Esophagus muscularis mucosa (tissue), 4 donors: ENCODE data around the gene GLOD4. TPM values are rescaled to one million over a fixed set of nuclear protein-coding genes. Genes with fewer than 3 reads are reported as not detected.

Experiments used
- DNase-seq: peaks from one replicate; pipeline ENCODE4 v3.0.0-alpha.2; 2017; ENCODE audit errors: extremely low spot score
- H3K27ac ChIP-seq, 4 donors: fragments of 200-600 bp; sonication (generic); replicated peaks in 1 of 4; 1 replicate in 3 of 4; 2 replicates in 1 of 4; pipeline ENCODE4 v1.5.1; 2016 to 2019; ENCODE audit warnings: mild to moderate bottlenecking in 1 of 4
- H3K27me3 ChIP-seq, 4 donors: fragments of 200-600 bp; sonication (generic); one replicate each; pipeline versions ENCODE4 v1.5.1 to v1.6.0; 2016 to 2019
- H3K36me3 ChIP-seq, 4 donors: fragments of 200-600 bp; sonication (generic); one replicate each; pipeline ENCODE4 v1.5.1; 2016 to 2019
- H3K4me1 ChIP-seq, 4 donors: fragments of 200-600 bp; sonication (generic); one replicate each; pipeline ENCODE4 v1.5.1; 2016 to 2019
- H3K4me3 ChIP-seq, 4 donors: fragments of 200-600 bp; sonication (generic); 1 replicate in 2 of 4; 2 replicates in 2 of 4; pipeline ENCODE4 v1.5.1; 2016 to 2019; ENCODE audit warnings: mild to moderate bottlenecking in 4 of 4, moderate library complexity in 1 of 4
- H3K9me3 ChIP-seq, 4 donors: fragments of 200-600 bp; sonication (generic); 1 replicate in 3 of 4; 2 replicates in 1 of 4; pipeline ENCODE4 v1.5.1; 2016 to 2019
- EP300 ChIP-seq: sonication (generic); formaldehyde crosslinking; IDR thresholded peaks from one replicate; pipeline ENCODE4 v1.6.1; 2017; ENCODE audit warnings: antibody characterized with exemption
- POLR2A ChIP-seq: fragments of 450-650 bp; IDR thresholded peaks from one replicate; pipeline ENCODE4 v1.6.1; 2017; ENCODE audit warnings: antibody characterized with exemption, moderate library complexity, mild to moderate bottlenecking, low read depth
- POLR2AphosphoS5 ChIP-seq, 2 donors: sonication (generic); formaldehyde crosslinking; IDR thresholded peaks; one replicate each; pipeline ENCODE4 v1.6.1; 2017; ENCODE audit warnings: antibody characterized with exemption in 2 of 2
- WGBS: methylation state at CpG from one replicate; pipeline ENCODE4 v1.1.5; 2018; 5-methylcytosine and 5-hydroxymethylcytosine counted together
- intact Hi-C: fragments of 100-400 bp; cut with DNase I; formaldehyde crosslinking; loops from one replicate; pipeline ENCODE4 v1.15.1; 2023
- total RNA-seq, 4 donors: library from RNA; depleted of rRNA; stranded (reverse); fragments of >200 nt; gene quantifications; one replicate each; pipeline versions ENCODE4 v1.1.0 to v1.2.1, GENCODE V29; 2016
- TF ChIP-seq, protein P1 (sequence below), 3 experiments: fragments of 200-600 bp in 2 of 3; fragments of 450-650 bp in 1 of 3; sonication (generic) in 2 of 3; IDR thresholded peaks; one replicate each; pipeline ENCODE4 v1.5.1; 2017 to 2019; ENCODE audit warnings: antibody characterized with exemption in 3 of 3, mild to moderate bottlenecking in 2 of 3, moderate library complexity in 1 of 3

Gene GLOD4
- total RNA-seq, 4 donors from 2014 or later, result 25.7 to 73.6 (median 53.9) TPM

- Histone ChIP-seq H3K36me3 (peaks cover 17 to 40% (median 30%) of the 10 kb centered on the region in 4 donors), H3K9me3 (no peaks in the 10 kb centered on the region), H3K27ac (no peak overlapping the region), H3K4me3 (no peak overlapping the region), H3K4me1 (peaks cover 22 to 37% (median 32%) of the 10 kb centered on the region in 4 donors), H3K27me3 (no peaks in the 10 kb centered on the region)
- 71% methylated on average over 3 of the region's 3 CpGs for WGBS
- TF ChIP-seq POLR2AphosphoS5 (IDR thresholded peaks at IDR 0.05) (no peak), POLR2A (no peak)
- TF ChIP-seq, protein P1, sequence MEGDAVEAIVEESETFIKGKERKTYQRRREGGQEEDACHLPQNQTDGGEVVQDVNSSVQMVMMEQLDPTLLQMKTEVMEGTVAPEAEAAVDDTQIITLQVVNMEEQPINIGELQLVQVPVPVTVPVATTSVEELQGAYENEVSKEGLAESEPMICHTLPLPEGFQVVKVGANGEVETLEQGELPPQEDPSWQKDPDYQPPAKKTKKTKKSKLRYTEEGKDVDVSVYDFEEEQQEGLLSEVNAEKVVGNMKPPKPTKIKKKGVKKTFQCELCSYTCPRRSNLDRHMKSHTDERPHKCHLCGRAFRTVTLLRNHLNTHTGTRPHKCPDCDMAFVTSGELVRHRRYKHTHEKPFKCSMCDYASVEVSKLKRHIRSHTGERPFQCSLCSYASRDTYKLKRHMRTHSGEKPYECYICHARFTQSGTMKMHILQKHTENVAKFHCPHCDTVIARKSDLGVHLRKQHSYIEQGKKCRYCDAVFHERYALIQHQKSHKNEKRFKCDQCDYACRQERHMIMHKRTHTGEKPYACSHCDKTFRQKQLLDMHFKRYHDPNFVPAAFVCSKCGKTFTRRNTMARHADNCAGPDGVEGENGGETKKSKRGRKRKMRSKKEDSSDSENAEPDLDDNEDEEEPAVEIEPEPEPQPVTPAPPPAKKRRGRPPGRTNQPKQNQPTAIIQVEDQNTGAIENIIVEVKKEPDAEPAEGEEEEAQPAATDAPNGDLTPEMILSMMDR (IDR thresholded peaks at IDR 0.05), result no peak
- DNase-seq, result no peak
- intact Hi-C loops, result no loop called here
These were observed 2.1 kb upstream of the GLOD4 start for GRCh38 chr17:784143-784542.

- TF ChIP-seq POLR2A, result no peak
- TF ChIP-seq, protein P1 (IDR thresholded peaks at IDR 0.05), result no peak
- no peak for TF ChIP-seq POLR2AphosphoS5 (IDR thresholded peaks at IDR 0.05)
- no peak for TF ChIP-seq EP300
- WGBS, result 89% methylated on average over 9 of the region's 11 CpGs
- no peaks in the 10 kb centered on the region for H3K9me3 ChIP-seq
- peaks cover 28 to 59% (median 59%) of the 10 kb centered on the region in 4 donors for H3K36me3 ChIP-seq
- H3K4me3 ChIP-seq, result no peak overlapping the region
- H3K27ac ChIP-seq, result no peak overlapping the region
- H3K4me1 ChIP-seq, result peaks cover 9 to 16% (median 14%) of the 10 kb centered on the region in 4 donors
- H3K27me3 ChIP-seq, result no peaks in the 10 kb centered on the region
- intact Hi-C loops, result no loop called here
- no peak for DNase-seq
These were observed 4.0 kb downstream of the GLOD4 start for GRCh38 chr17:778096-778495.

GRCh38 chr17:774313-774584, 7.8 kb downstream of the GLOD4 start:
- Histone ChIP-seq H3K9me3 (no peaks in the 10 kb centered on the region), H3K27me3 (no peaks in the 10 kb centered on the region), H3K36me3 (peaks cover 57 to 97% (median 92%) of the 10 kb centered on the region in 4 donors), H3K4me1 (no peaks in the 10 kb centered on the region), H3K4me3 (no peak overlapping the region), H3K27ac (no peak overlapping the region)
- TF ChIP-seq, protein P1 (IDR thresholded peaks at IDR 0.05), result no peak
- no peak for TF ChIP-seq EP300
- TF ChIP-seq POLR2A, result no peak
- TF ChIP-seq POLR2AphosphoS5 (IDR thresholded peaks at IDR 0.05), result no peak
- no peak for DNase-seq
- WGBS, result 93% methylated on average over 5 of the region's 5 CpGs
- intact Hi-C loops, result no loop called here

DNA sequence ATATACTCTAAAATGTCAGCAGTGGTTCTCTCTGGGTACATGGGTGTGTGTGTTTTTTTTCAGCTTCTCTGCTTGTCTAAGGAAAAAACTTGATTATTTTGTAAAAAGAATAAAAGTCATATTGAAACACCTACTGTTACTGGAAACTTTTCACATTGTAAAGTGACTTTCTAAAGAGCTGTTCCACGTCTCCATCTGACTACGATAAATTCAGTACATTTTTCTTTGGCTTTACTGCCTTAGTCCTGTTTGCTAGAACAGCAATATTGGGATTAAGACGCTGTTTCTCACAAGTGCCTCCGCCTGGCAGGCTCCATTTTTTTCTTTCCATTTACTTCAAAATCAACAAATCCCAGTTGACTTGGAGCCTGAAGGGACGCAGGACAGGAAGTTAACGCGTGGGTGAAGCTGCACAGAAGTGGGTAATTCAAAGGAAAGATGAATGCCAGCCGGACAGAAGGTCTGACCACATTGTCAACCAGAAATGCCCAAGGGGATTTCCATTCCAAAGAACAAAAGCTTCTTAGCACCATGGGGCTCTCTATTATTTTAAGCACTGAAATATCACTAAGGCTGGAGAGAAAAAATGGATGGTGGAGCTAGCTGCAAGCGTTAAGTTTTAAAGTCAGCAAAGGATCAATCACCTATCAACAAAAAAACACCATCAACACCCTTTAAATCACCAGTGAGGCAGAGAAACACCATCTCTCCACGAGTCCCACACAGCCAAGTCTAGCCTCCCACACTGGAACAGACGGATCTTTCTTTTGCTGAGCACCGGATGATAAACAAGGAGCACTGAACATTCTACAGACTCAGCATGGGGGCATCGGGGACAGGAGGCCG, 8.4 kb downstream of the GLOD4 start:
- Histone ChIP-seq H3K4me3 (no peak overlapping the region), H3K4me1 (no peaks in the 10 kb centered on the region), H3K27ac (no peak overlapping the region), H3K27me3 (no peaks in the 10 kb centered on the region), H3K36me3 (peaks cover 62 to 100% (median 94%) of the 10 kb centered on the region in 4 donors), H3K9me3 (no peaks in the 10 kb centered on the region)
- intact Hi-C loops, result no loop called here
- TF ChIP-seq EP300, result no peak
- TF ChIP-seq POLR2A, result no peak
- TF ChIP-seq, protein P1 (IDR thresholded peaks at IDR 0.05), result no peak
- TF ChIP-seq POLR2AphosphoS5 (IDR thresholded peaks at IDR 0.05), result no peak
- 82% methylated on average over 14 of the region's 14 CpGs for WGBS
- DNase-seq, result no peak

DNA sequence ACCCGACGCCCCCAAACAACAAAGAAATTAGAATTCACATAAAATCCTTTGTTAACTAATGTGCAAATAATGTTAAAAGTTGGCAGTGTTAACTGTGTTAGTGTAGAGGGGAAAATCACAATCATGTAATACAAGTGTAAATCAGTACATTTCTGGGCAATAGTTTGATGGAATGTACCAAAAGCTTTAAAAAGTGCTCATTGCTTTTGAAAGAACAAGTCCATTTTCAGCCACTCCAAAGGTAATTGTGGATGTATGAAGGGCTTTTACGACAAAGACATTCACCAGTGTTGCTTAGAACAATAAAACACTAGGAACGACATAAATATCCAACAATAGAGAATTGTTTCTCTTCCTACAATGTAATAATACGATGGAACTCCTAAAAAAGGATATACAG, 9.1 kb downstream of the GLOD4 start:
- 78% methylated on average over 5 of the region's 5 CpGs for WGBS
- Histone ChIP-seq H3K36me3 (peaks cover 59 to 96% (median 91%) of the 10 kb centered on the region in 4 donors), H3K27me3 (no peaks in the 10 kb centered on the region), H3K9me3 (no peaks in the 10 kb centered on the region), H3K4me3 (no peak overlapping the region), H3K27ac (no peak overlapping the region), H3K4me1 (no peaks in the 10 kb centered on the region)
- TF ChIP-seq, protein P1 (IDR thresholded peaks at IDR 0.05), result no peak
- TF ChIP-seq EP300, result no peak
- TF ChIP-seq POLR2A, result no peak
- TF ChIP-seq POLR2AphosphoS5 (IDR thresholded peaks at IDR 0.05), result no peak
- DNase-seq, result no peak
- intact Hi-C loops, result no loop called here
